ENCODE measurements around the gene COPG2. TPM values are rescaled to one million over a fixed set of nuclear protein-coding genes. Genes with fewer than 3 reads are reported as not detected.
"Not testable (repeated sequence)": the region's sequence is repeated elsewhere in the genome, so short reads cannot be mapped to it uniquely, and the experiment has no call there.

The COPG2 gene
- total RNA-seq, 1 experiment from 2014 or later = 36.0 TPM

GRCh38 chr7:130544356-130544755 lies 124.2 kb downstream of the COPG2 start:
- Histone ChIP-seq H3K36me3 (ENCODE audit: insufficient read depth, low read length) (no peaks in the 10 kb centered on the region; the same call in 1 of the 2 replicates), H4K20me1 (ENCODE audit: insufficient read depth, low read depth, low read length) (no peaks in the 10 kb centered on the region), H3K4me1 (ENCODE audit: low read length) (no peaks in the 10 kb centered on the region), H3K79me2 (ENCODE audit: low read length) (no peaks in the 10 kb centered on the region), H3K9me3 (ENCODE audit: low read length) (no peaks in the 10 kb centered on the region), H3K9ac (ENCODE audit: low read length) (no peak overlapping the region), H3K4me3 (ENCODE audit: low read length) (no peak overlapping the region), H3K27me3 (ENCODE audit: low read length) (no peaks in the 10 kb centered on the region), H3K27ac (ENCODE audit: low read length) (no peak overlapping the region), H2AFZ (ENCODE audit: low read length) (no peak overlapping the region), H3K9me2 (replicated peaks; ENCODE audit: insufficient read depth, low read length) (0 out of 2 replicates have a peak, but pooled peaks cover 3% of the 10 kb centered on the region), H3K4me2 (ENCODE audit: low read depth, low read length, poor library complexity, severe bottlenecking) (no peak overlapping the region)
- no peak for DNase-seq

- H2AFZ ChIP-seq (ENCODE audit: low read length) = no peak overlapping the region
- H3K9me3 ChIP-seq (ENCODE audit: low read length) = no peaks in the 10 kb centered on the region
- H4K20me1 ChIP-seq (ENCODE audit: insufficient read depth, low read depth, low read length) = no peaks in the 10 kb centered on the region
- no peak overlapping the region for H3K4me3 ChIP-seq (ENCODE audit: low read length)
- no peaks in the 10 kb centered on the region for H3K4me1 ChIP-seq (ENCODE audit: low read length)
- H3K9ac ChIP-seq (ENCODE audit: low read length) = no peak overlapping the region
- 0 out of 2 replicates have a peak, but pooled peaks cover 3% of the 10 kb centered on the region for H3K9me2 ChIP-seq (replicated peaks; ENCODE audit: insufficient read depth, low read length)
- H3K36me3 ChIP-seq (ENCODE audit: insufficient read depth, low read length) = no peaks in the 10 kb centered on the region; the same call in 1 of the 2 replicates
- H3K27ac ChIP-seq (ENCODE audit: low read length) = no peak overlapping the region
- no peaks in the 10 kb centered on the region for H3K27me3 ChIP-seq (ENCODE audit: low read length)
- DNase-seq = no peak
- H3K79me2 ChIP-seq (ENCODE audit: low read length) = no peaks in the 10 kb centered on the region
- H3K4me2 ChIP-seq (ENCODE audit: low read depth, low read length, poor library complexity, severe bottlenecking) = no peak overlapping the region
Observed at GRCh38 chr7:130543487-130544010, 125.0 kb downstream of the COPG2 start.

GRCh38 chr7:130542297-130542696 lies 126.3 kb downstream of the COPG2 start:
- H3K9me2 ChIP-seq (replicated peaks; ENCODE audit: insufficient read depth, low read length); H3K27me3 ChIP-seq (ENCODE audit: low read length); H3K79me2 ChIP-seq (ENCODE audit: low read length); H3K9me3 ChIP-seq (ENCODE audit: low read length); H4K20me1 ChIP-seq (ENCODE audit: insufficient read depth, low read depth, low read length); H3K9ac ChIP-seq (ENCODE audit: low read length); H3K4me3 ChIP-seq (ENCODE audit: low read length); H3K4me1 ChIP-seq (ENCODE audit: low read length); H3K27ac ChIP-seq (ENCODE audit: low read length); H3K4me2 ChIP-seq (ENCODE audit: low read depth, low read length, poor library complexity, severe bottlenecking); H2AFZ ChIP-seq (ENCODE audit: low read length); H3K36me3 ChIP-seq (ENCODE audit: insufficient read depth, low read length); DNase-seq: not testable (repeated sequence)

- not testable (repeated sequence) for H2AFZ ChIP-seq (ENCODE audit: low read length)
Observed at GRCh38 chr7:130541287-130541686, 127.3 kb downstream of the COPG2 start.

GRCh38 chr7:130537894-130538293 lies 130.7 kb downstream of the COPG2 start:
- not testable (repeated sequence) for H3K4me2 ChIP-seq (ENCODE audit: low read depth, low read length, poor library complexity, severe bottlenecking); H3K9me2 ChIP-seq (replicated peaks; ENCODE audit: insufficient read depth, low read length)

More at GRCh38 chr7:130541287-130541686, 127.3 kb downstream of the COPG2 start:
- H3K4me3 ChIP-seq (ENCODE audit: low read length); H4K20me1 ChIP-seq (ENCODE audit: insufficient read depth, low read depth, low read length); H3K79me2 ChIP-seq (ENCODE audit: low read length); H3K4me1 ChIP-seq (ENCODE audit: low read length); H3K9me3 ChIP-seq (ENCODE audit: low read length); H3K36me3 ChIP-seq (ENCODE audit: insufficient read depth, low read length); H3K4me2 ChIP-seq (ENCODE audit: low read depth, low read length, poor library complexity, severe bottlenecking); H3K9ac ChIP-seq (ENCODE audit: low read length); H3K9me2 ChIP-seq (replicated peaks; ENCODE audit: insufficient read depth, low read length); DNase-seq; H3K27ac ChIP-seq (ENCODE audit: low read length); H3K27me3 ChIP-seq (ENCODE audit: low read length): not testable (repeated sequence)

GRCh38 chr7:130529417-130529816 lies 139.1 kb downstream of the COPG2 start:
- no peaks in the 10 kb centered on the region for H3K27me3 ChIP-seq (ENCODE audit: low read length)
- no peak overlapping the region for H3K4me3 ChIP-seq (ENCODE audit: low read length)
- H3K9me3 ChIP-seq (ENCODE audit: low read length) = no peaks in the 10 kb centered on the region
- no peaks in the 10 kb centered on the region for H3K36me3 ChIP-seq (ENCODE audit: insufficient read depth, low read length)
- no peak overlapping the region for H3K27ac ChIP-seq (ENCODE audit: low read length)
- H3K79me2 ChIP-seq (ENCODE audit: low read length) = no peaks in the 10 kb centered on the region
- H2AFZ ChIP-seq (ENCODE audit: low read length) = no peak overlapping the region
- no peaks in the 10 kb centered on the region for H3K9me2 ChIP-seq (replicated peaks; ENCODE audit: insufficient read depth, low read length)
- H3K4me1 ChIP-seq (ENCODE audit: low read length) = no peaks in the 10 kb centered on the region
- no peak overlapping the region for H3K9ac ChIP-seq (ENCODE audit: low read length)
- H3K4me2 ChIP-seq (ENCODE audit: low read depth, low read length, poor library complexity, severe bottlenecking) = no peak overlapping the region
- no peaks in the 10 kb centered on the region for H4K20me1 ChIP-seq (ENCODE audit: insufficient read depth, low read depth, low read length)
- no peak for DNase-seq

More at GRCh38 chr7:130537894-130538293, 130.7 kb downstream of the COPG2 start:
- not testable (repeated sequence) for H3K9ac ChIP-seq (ENCODE audit: low read length); H3K4me3 ChIP-seq (ENCODE audit: low read length); H2AFZ ChIP-seq (ENCODE audit: low read length); DNase-seq; H3K9me3 ChIP-seq (ENCODE audit: low read length); H3K4me1 ChIP-seq (ENCODE audit: low read length); H3K79me2 ChIP-seq (ENCODE audit: low read length); H3K36me3 ChIP-seq (ENCODE audit: insufficient read depth, low read length); H4K20me1 ChIP-seq (ENCODE audit: insufficient read depth, low read depth, low read length); H3K27ac ChIP-seq (ENCODE audit: low read length); H3K27me3 ChIP-seq (ENCODE audit: low read length)

GRCh38 chr7:130527752-130528355 lies 140.7 kb downstream of the COPG2 start:
- not testable (repeated sequence) for H3K9ac ChIP-seq (ENCODE audit: low read length); H3K79me2 ChIP-seq (ENCODE audit: low read length); H3K27me3 ChIP-seq (ENCODE audit: low read length); H3K4me1 ChIP-seq (ENCODE audit: low read length); H3K9me3 ChIP-seq (ENCODE audit: low read length); H3K4me2 ChIP-seq (ENCODE audit: low read depth, low read length, poor library complexity, severe bottlenecking); H3K36me3 ChIP-seq (ENCODE audit: insufficient read depth, low read length); H4K20me1 ChIP-seq (ENCODE audit: insufficient read depth, low read depth, low read length); H2AFZ ChIP-seq (ENCODE audit: low read length); H3K27ac ChIP-seq (ENCODE audit: low read length); H3K9me2 ChIP-seq (replicated peaks; ENCODE audit: insufficient read depth, low read length); H3K4me3 ChIP-seq (ENCODE audit: low read length); DNase-seq

GRCh38 chr7:130524628-130525027 lies 143.9 kb downstream of the COPG2 start:
- no peak overlapping the region for H2AFZ ChIP-seq (ENCODE audit: low read length)
- H3K79me2 ChIP-seq (ENCODE audit: low read length) = no peaks in the 10 kb centered on the region
- no peak overlapping the region for H3K27ac ChIP-seq (ENCODE audit: low read length)
- no peak overlapping the region for H3K9ac ChIP-seq (ENCODE audit: low read length)
- H3K4me2 ChIP-seq (ENCODE audit: low read depth, low read length, poor library complexity, severe bottlenecking) = no peak overlapping the region
- no peak overlapping the region for H3K4me3 ChIP-seq (ENCODE audit: low read length)
- H3K27me3 ChIP-seq (ENCODE audit: low read length) = no peaks in the 10 kb centered on the region
- H3K9me2 ChIP-seq (replicated peaks; ENCODE audit: insufficient read depth, low read length) = no peaks in the 10 kb centered on the region
- H3K36me3 ChIP-seq (ENCODE audit: insufficient read depth, low read length) = no peaks in the 10 kb centered on the region
- H3K9me3 ChIP-seq (ENCODE audit: low read length) = no peaks in the 10 kb centered on the region
- H3K4me1 ChIP-seq (ENCODE audit: low read length) = no peaks in the 10 kb centered on the region
- DNase-seq = no peak
- H4K20me1 ChIP-seq (ENCODE audit: insufficient read depth, low read depth, low read length) = no peaks in the 10 kb centered on the region
